Endothelial cell of umbilical vein (primary cell): ENCODE data around the gene RAPGEF4. TPM values are rescaled to one million over a fixed set of nuclear protein-coding genes. Genes with fewer than 3 reads are reported as not detected.

ENCODE experiments used
- BruUV-seq: library from RNA; stranded (reverse); fragments of 400-500 nt; replicated peaks from 2 replicates; lab custom pipeline; 2021; lab: Mats Ljungman, UMichigan
- CTCF ChIA-PET: fragments of 300-600, 350-600 bp; sonication (Branson Sonifier 250); formaldehyde crosslinking; loops from one replicate; lab custom pipeline; 2021; ENCODE audit warnings: antibody characterized with exemption, inconsistent platforms; lab: Charles Lee
- POLR2A ChIA-PET: fragments of 300-600, 350-600 bp; sonication (Branson Sonifier 250); formaldehyde crosslinking; loops from one replicate; lab custom pipeline; 2021; ENCODE audit warnings: antibody characterized with exemption, inconsistent platforms; lab: Charles Lee
- DNase-seq: peaks from one replicate; pipeline ENCODE4 v3.0.0-alpha.2; 2011; ENCODE audit warnings: low read depth, low spot score
- FAIRE-seq: peaks from 2 replicates; lab custom pipeline; 2011; peaks lifted over from hg19 to GRCh38; lab: Jason Lieb, UNC
- H2AFZ ChIP-seq: 2 replicates; pipeline ENCODE4 v1.6.0; 2012; ENCODE audit warnings: low read depth, low read length, control low read depth, inconsistent platforms
- H3K27ac ChIP-seq: 2 replicates; pipeline ENCODE4 v1.5.1; 2011; ENCODE audit warnings: low read depth, mild to moderate bottlenecking, control low read depth, low read length, moderate library complexity; ENCODE audit not compliant: insufficient read depth
- H3K27me3 ChIP-seq, 2 experiments: 2 replicates each; pipeline versions ENCODE4 v1.6.0 to v1.6.1; 2011; ENCODE audit warnings: low read length in 2 of 2, mixed read lengths in 1 of 2; ENCODE audit not compliant: control insufficient read depth in 2 of 2, insufficient read depth in 2 of 2
- H3K36me3 ChIP-seq, 2 experiments: 2 replicates in 1 of 2; 3 replicates in 1 of 2; pipeline ENCODE4 v1.5.1; 2011; ENCODE audit warnings: low read length in 2 of 2, mild to moderate bottlenecking in 1 of 2, moderate library complexity in 1 of 2; ENCODE audit not compliant: control insufficient read depth in 2 of 2, insufficient read depth in 2 of 2; ENCODE audit errors: extremely low read depth in 1 of 2
- H3K4me1 ChIP-seq: 3 replicates; pipeline ENCODE4 v1.5.1; 2011; ENCODE audit warnings: mild to moderate bottlenecking, low read length; ENCODE audit not compliant: control insufficient read depth, insufficient read depth; ENCODE audit errors: extremely low read depth
- H3K4me2 ChIP-seq: 2 replicates; pipeline ENCODE4 v1.6.1; 2011; ENCODE audit warnings: low read length, control low read depth, mixed read lengths; ENCODE audit not compliant: insufficient read depth
- H3K4me3 ChIP-seq, 3 experiments: fragments of 200-600 bp in 1 of 3; sonication (generic), shearing (Covaris generic) in 1 of 3; replicated peaks in 1 of 3; 2 replicates each; pipeline ENCODE4 v1.5.1; 2011 to 2016; ENCODE audit warnings: control low read depth in 3 of 3, low read length in 3 of 3, mild to moderate bottlenecking in 2 of 3, inconsistent platforms in 1 of 3, low read depth in 1 of 3, moderate library complexity in 1 of 3; ENCODE audit not compliant: insufficient read depth in 1 of 3
- H3K79me2 ChIP-seq: 2 replicates; pipeline ENCODE4 v1.6.0; 2012; ENCODE audit warnings: low read length, inconsistent platforms; ENCODE audit not compliant: control insufficient read depth, insufficient read depth
- H3K9ac ChIP-seq: replicated peaks from 2 replicates; pipeline ENCODE3; 2011; ENCODE audit warnings: low read length, control low read depth; ENCODE audit not compliant: insufficient read depth; ENCODE audit errors: extremely low read depth
- H3K9me1 ChIP-seq: replicated peaks from 3 replicates; pipeline ENCODE4 v1.6.0; 2011; ENCODE audit warnings: mild to moderate bottlenecking, low read length; ENCODE audit not compliant: control insufficient read depth, insufficient read depth; ENCODE audit errors: extremely low read depth
- H3K9me3 ChIP-seq: replicated peaks from 2 replicates; pipeline ENCODE4 v1.5.1; 2012; ENCODE audit warnings: low read length, inconsistent platforms; ENCODE audit not compliant: control insufficient read depth, insufficient read depth
- H4K20me1 ChIP-seq: replicated peaks from 2 replicates; pipeline ENCODE3; 2011; ENCODE audit warnings: mild to moderate bottlenecking, low read length; ENCODE audit not compliant: control insufficient read depth, insufficient read depth; ENCODE audit errors: extremely low read depth
- EZH2 ChIP-seq: IDR thresholded peaks from 2 replicates; pipeline ENCODE4 v1.6.1; 2012; ENCODE audit warnings: borderline replicate concordance, low read depth, mild to moderate bottlenecking, moderate library complexity, low read length, inconsistent platforms; ENCODE audit not compliant: severe bottlenecking
- FOS ChIP-seq: IDR thresholded peaks from 2 replicates; pipeline ENCODE4 v1.6.1; 2011; ENCODE audit warnings: mild to moderate bottlenecking, low read length, moderate library complexity, borderline replicate concordance; ENCODE audit not compliant: insufficient read depth
- GATA2 ChIP-seq: IDR thresholded peaks from 2 replicates; pipeline ENCODE4 v1.7.0; 2011; ENCODE audit warnings: low read depth, mild to moderate bottlenecking, moderate library complexity, mixed read lengths, low read length; ENCODE audit not compliant: insufficient read length, insufficient read depth
- POLR2A ChIP-seq: IDR thresholded peaks from 2 replicates; pipeline ENCODE4 v1.6.1; 2012; ENCODE audit warnings: low read depth, mild to moderate bottlenecking, control low read depth, low read length
- POLR2AphosphoS5 ChIP-seq: IDR thresholded peaks from 2 replicates; pipeline ENCODE4 v1.6.1; 2012; ENCODE audit warnings: low read depth, mild to moderate bottlenecking, control low read depth, low read length, moderate library complexity; ENCODE audit not compliant: insufficient read depth
- dilution Hi-C: fragments of 300-500 bp; cut with MboI; formaldehyde crosslinking; loops from one replicate; pipeline ENCODE4 v1.15.0; 2019; ENCODE audit warnings: low sequenced_read_pairs; ENCODE audit not compliant: extremely low pct_ligation_motif_present
- intact Hi-C: fragments of 100-400 bp; cut with micrococcal nuclease; formaldehyde crosslinking; loops from one replicate; pipeline ENCODE4 v1.10.0; 2022
- polyA plus RNA-seq, 4 experiments: library from polyadenylated mRNA; depleted of rRNA in 3 of 4; stranded (reverse) in 3 of 4; unstranded in 1 of 4; fragments of >200 nt; gene quantifications; 2 replicates each; pipeline versions ENCODE4 v1.2.1 to v1.2.3, GENCODE V29; 2011 to 2012; ENCODE audit warnings: missing spikeins in 1 of 4
- total RNA-seq: library from RNA; stranded (reverse); gene quantifications from 2 replicates; pipeline ENCODE4 v1.2.3, GENCODE V29; 2021
- TF ChIP-seq, protein P1 (sequence below), 2 donors: IDR thresholded peaks; 1 replicate in 1 of 2; 2 replicates in 1 of 2; pipeline ENCODE4 v1.5.1; 2011; ENCODE audit warnings: low read length in 2 of 2, mild to moderate bottlenecking in 2 of 2, moderate library complexity in 2 of 2, control low read depth in 1 of 2, inconsistent platforms in 1 of 2, low read depth in 1 of 2; ENCODE audit not compliant: insufficient read depth in 1 of 2; ENCODE audit errors: extremely low read depth in 1 of 2
- TF ChIP-seq, protein P2 (sequence below): IDR thresholded peaks from 2 replicates; pipeline ENCODE4 v1.6.1; 2011; ENCODE audit not compliant: insufficient read depth, insufficient read length

RAPGEF4 gene
- total and polyA plus RNA-seq, 2 donors (not counting 3 experiments of a cell fraction or from before 2014, with no cell fraction given), result 7.2 to 9.2 TPM

DNA sequence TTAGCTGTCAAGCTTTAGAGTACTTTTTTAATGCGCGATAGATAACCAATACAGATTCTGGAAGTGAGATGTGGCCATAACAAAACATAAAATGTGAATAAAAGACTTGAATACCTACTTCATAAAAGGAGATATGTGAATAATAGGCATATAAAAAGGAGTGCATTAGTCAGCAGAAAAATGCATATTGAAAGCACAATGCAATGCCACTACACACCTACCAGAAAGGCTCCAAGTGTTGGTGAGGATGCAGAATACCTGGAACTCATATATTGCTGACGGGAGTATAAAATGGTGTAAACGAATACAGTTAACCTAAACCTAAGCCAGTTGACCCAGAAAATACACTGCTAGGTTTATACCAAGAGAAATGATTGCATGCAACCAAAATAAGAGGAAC is 10.9 kb upstream of the RAPGEF4 start:
- no peak overlapping the region for H2AFZ ChIP-seq
- dilution Hi-C loops (no loop called here), intact Hi-C loops (no loop called here)
- H3K9ac ChIP-seq, result no peak overlapping the region
- H3K27ac ChIP-seq, result no peak overlapping the region
- ChIA-PET CTCF (interaction anchor here (0.9 kb wide), 1 partner anchor 10 kb away, joined by 3 read pairs; no protein-coding TSS in a partner anchor), POLR2A (no interaction called here)
- no peaks in the 10 kb centered on the region for H3K9me3 ChIP-seq
- H3K4me2 ChIP-seq, result no peak overlapping the region
- no peaks in the 10 kb centered on the region for H3K4me1 ChIP-seq
- no peaks in the 10 kb centered on the region for H3K36me3 ChIP-seq
- no peaks in the 10 kb centered on the region for H3K9me1 ChIP-seq
- TF ChIP-seq EZH2, result no peak
- no peak for TF ChIP-seq POLR2A
- TF ChIP-seq, protein P1, sequence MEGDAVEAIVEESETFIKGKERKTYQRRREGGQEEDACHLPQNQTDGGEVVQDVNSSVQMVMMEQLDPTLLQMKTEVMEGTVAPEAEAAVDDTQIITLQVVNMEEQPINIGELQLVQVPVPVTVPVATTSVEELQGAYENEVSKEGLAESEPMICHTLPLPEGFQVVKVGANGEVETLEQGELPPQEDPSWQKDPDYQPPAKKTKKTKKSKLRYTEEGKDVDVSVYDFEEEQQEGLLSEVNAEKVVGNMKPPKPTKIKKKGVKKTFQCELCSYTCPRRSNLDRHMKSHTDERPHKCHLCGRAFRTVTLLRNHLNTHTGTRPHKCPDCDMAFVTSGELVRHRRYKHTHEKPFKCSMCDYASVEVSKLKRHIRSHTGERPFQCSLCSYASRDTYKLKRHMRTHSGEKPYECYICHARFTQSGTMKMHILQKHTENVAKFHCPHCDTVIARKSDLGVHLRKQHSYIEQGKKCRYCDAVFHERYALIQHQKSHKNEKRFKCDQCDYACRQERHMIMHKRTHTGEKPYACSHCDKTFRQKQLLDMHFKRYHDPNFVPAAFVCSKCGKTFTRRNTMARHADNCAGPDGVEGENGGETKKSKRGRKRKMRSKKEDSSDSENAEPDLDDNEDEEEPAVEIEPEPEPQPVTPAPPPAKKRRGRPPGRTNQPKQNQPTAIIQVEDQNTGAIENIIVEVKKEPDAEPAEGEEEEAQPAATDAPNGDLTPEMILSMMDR (IDR thresholded peaks at IDR 0.05; ENCODE audit: extremely low read depth in 1 of 2, insufficient read depth in 1 of 2, low read depth in 1 of 2, low read length in 2 of 2), result no peak
- TF ChIP-seq, protein P2, sequence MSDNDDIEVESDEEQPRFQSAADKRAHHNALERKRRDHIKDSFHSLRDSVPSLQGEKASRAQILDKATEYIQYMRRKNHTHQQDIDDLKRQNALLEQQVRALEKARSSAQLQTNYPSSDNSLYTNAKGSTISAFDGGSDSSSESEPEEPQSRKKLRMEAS, result no peak
- TF ChIP-seq FOS, result no peak
- no peak for TF ChIP-seq GATA2
- no peak for TF ChIP-seq POLR2AphosphoS5
- BruUV-seq, result no TSS peak
- DNase-seq (no peak), FAIRE-seq (no peak)
- H3K79me2 ChIP-seq, result no peaks in the 10 kb centered on the region
- no peak overlapping the region for H3K4me3 ChIP-seq
- H4K20me1 ChIP-seq, result no peaks in the 10 kb centered on the region
- peaks cover 0 to 2% of the 10 kb centered on the region in 2 experiments for H3K27me3 ChIP-seq
